GM19193 (cell line): ENCODE results near the gene MED15.

ENCODE experiments used
- POLR2A ChIP-seq: IDR thresholded peaks from 4 replicates; pipeline ENCODE4 v1.6.1; 2011; ENCODE audit not compliant: insufficient read depth, insufficient read length; ENCODE audit errors: extremely low read depth

MED15 gene

GRCh38 chr22:20616451-20617043, 109.1 kb downstream of the MED15 start:
- TF ChIP-seq POLR2A, result no peak

- no peak for TF ChIP-seq POLR2A
These were observed 111.1 kb downstream of the MED15 start for GRCh38 chr22:20618488-20618887.

GRCh38 chr22:20619045-20619892, 111.9 kb downstream of the MED15 start:
- no peak for TF ChIP-seq POLR2A

- TF ChIP-seq POLR2A, result no peak
These were observed 113.8 kb downstream of the MED15 start for GRCh38 chr22:20621162-20621561.

- TF ChIP-seq POLR2A, result no peak
These were observed 115.4 kb downstream of the MED15 start for GRCh38 chr22:20622650-20623339.

- TF ChIP-seq POLR2A, result no peak
These were observed 116.8 kb downstream of the MED15 start for GRCh38 chr22:20624161-20624616.

- TF ChIP-seq POLR2A, result no peak
These were observed 117.9 kb downstream of the MED15 start for GRCh38 chr22:20625270-20625669.

- TF ChIP-seq POLR2A, result no peak
These were observed 119.4 kb downstream of the MED15 start for GRCh38 chr22:20626811-20627210.

- no peak for TF ChIP-seq POLR2A
These were observed 120.0 kb downstream of the MED15 start for GRCh38 chr22:20627432-20627831.

- TF ChIP-seq POLR2A, result no peak
These were observed 120.9 kb downstream of the MED15 start for GRCh38 chr22:20628081-20628939.

- TF ChIP-seq POLR2A, result no peak
These were observed 122.0 kb downstream of the MED15 start for GRCh38 chr22:20629401-20629800.

GRCh38 chr22:20630873-20631617, 123.6 kb downstream of the MED15 start:
- TF ChIP-seq POLR2A, result no peak

GRCh38 chr22:20632082-20632481, 124.7 kb downstream of the MED15 start:
- TF ChIP-seq POLR2A, result no peak

- TF ChIP-seq POLR2A, result no peak
These were observed 125.1 kb downstream of the MED15 start for GRCh38 chr22:20632518-20632917.
